HEK293T (cell line): ENCODE measurements around the gene RIT2.

Source experiments
- FOXM1 ChIP-seq: fragments of 450-650 bp; IDR thresholded peaks from 2 replicates; pipeline ENCODE4 v1.6.1; 2017; ENCODE audit warnings: mild to moderate bottlenecking, borderline replicate concordance
- SUZ12 ChIP-seq: fragments of 450-650 bp; IDR thresholded peaks from 2 replicates; pipeline ENCODE4 v1.6.1; 2016; ENCODE audit warnings: mild to moderate bottlenecking

DNA sequence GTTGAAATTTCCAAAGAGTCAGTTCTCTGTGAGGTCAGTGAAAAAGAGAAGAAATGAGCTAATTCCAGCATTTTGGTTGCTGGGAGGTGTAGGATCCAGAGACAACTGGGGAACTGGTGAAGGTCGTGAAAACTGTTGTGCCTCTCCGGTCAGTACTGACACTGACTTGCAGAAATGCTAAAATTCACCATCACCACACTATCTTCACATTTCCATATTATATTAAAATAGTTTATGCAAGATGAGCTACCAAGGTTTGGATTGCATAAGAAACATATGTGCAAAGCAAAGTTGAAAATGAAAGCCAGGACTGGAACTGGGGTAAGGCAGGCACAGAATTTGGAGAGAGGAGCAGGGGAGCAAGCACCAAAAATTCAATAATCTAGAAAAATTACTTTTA lies 21.8 kb downstream of the RIT2 start:
- no peak for TF ChIP-seq SUZ12
- TF ChIP-seq FOXM1 = no peak
